NCI-H2107 treated with DMSO at 0.1 percent for 48 hours (cell line): Measurements from ENCODE around the gene MYO9A.
"Not testable (repeated sequence)": the region's sequence is repeated elsewhere in the genome, so short reads cannot be mapped to it uniquely, and the experiment has no call there.

Experiments used
- DNase-seq: peaks from one replicate; lab custom pipeline; 2025; ENCODE audit not compliant: unreplicated experiment; lab: John Stamatoyannopoulos, UW

The MYO9A gene

GRCh38 chr15:72092006-72092405 is 25.9 kb downstream of the MYO9A start:
- no peak for DNase-seq

GRCh38 chr15:72086920-72087648 is 30.9 kb downstream of the MYO9A start:
- DNase-seq, result no peak

- no peak for DNase-seq
Observed at GRCh38 chr15:72086010-72086697, 31.8 kb downstream of the MYO9A start.

- DNase-seq, result no peak
Observed at GRCh38 chr15:72082176-72082575, 35.8 kb downstream of the MYO9A start.

- no peak for DNase-seq
Observed at GRCh38 chr15:72078887-72079286, 39.1 kb downstream of the MYO9A start.

GRCh38 chr15:72077950-72078349 is 40.0 kb downstream of the MYO9A start:
- DNase-seq, result no peak

GRCh38 chr15:72074335-72075060 is 43.5 kb downstream of the MYO9A start:
- DNase-seq, result no peak

- DNase-seq, result not testable (repeated sequence)
Observed at GRCh38 chr15:72071448-72071825, 46.5 kb downstream of the MYO9A start.

- no peak for DNase-seq
Observed at GRCh38 chr15:72070817-72071447, 47.0 kb downstream of the MYO9A start.

- DNase-seq, result no peak
Observed at GRCh38 chr15:72068856-72069255, 49.1 kb downstream of the MYO9A start.

GRCh38 chr15:72065801-72066200 is 52.1 kb downstream of the MYO9A start:
- DNase-seq, result no peak

- DNase-seq, result no peak
Observed at GRCh38 chr15:72063186-72063585, 54.8 kb downstream of the MYO9A start.

GRCh38 chr15:72062319-72062718 is 55.6 kb downstream of the MYO9A start:
- DNase-seq, result no peak

GRCh38 chr15:72060687-72061250 is 57.2 kb downstream of the MYO9A start:
- no peak for DNase-seq

- DNase-seq, result no peak
Observed at GRCh38 chr15:72058585-72058984, 59.4 kb downstream of the MYO9A start.

GRCh38 chr15:72057548-72058091 is 60.3 kb downstream of the MYO9A start:
- DNase-seq, result no peak

- not testable (repeated sequence) for DNase-seq
Observed at GRCh38 chr15:72056217-72056616, 61.7 kb downstream of the MYO9A start.

GRCh38 chr15:72053297-72053696 is 64.7 kb downstream of the MYO9A start:
- DNase-seq, result not testable (repeated sequence)

- DNase-seq, result no peak
Observed at GRCh38 chr15:72050700-72051099, 67.2 kb downstream of the MYO9A start.

GRCh38 chr15:72047020-72047419 is 70.9 kb downstream of the MYO9A start:
- no peak for DNase-seq

GRCh38 chr15:72044956-72045355 is 73.0 kb downstream of the MYO9A start:
- no peak for DNase-seq
